Astrocyte (in vitro differentiated cells and primary cell): ENCODE measurements around the gene TSFM. TPM values are rescaled to one million over a fixed set of nuclear protein-coding genes. Genes with fewer than 3 reads are reported as not detected.

Experiments
- DNase-seq: peaks from one replicate; pipeline ENCODE4 v3.0.0-alpha.2; 2010; ENCODE audit warnings: low read depth
- FAIRE-seq: peaks from 2 replicates; lab custom pipeline; 2011; peaks lifted over from hg19 to GRCh38; lab: Jason Lieb, UNC
- H2AFZ ChIP-seq: 2 replicates; pipeline ENCODE4 v1.6.0; 2012; ENCODE audit warnings: low read depth, low read length, inconsistent platforms
- H3K27ac ChIP-seq: 2 replicates; pipeline ENCODE4 v1.5.1; 2011; ENCODE audit warnings: low read depth, low read length, inconsistent platforms
- H3K27me3 ChIP-seq: 2 replicates; pipeline ENCODE4 v1.6.0; 2011; ENCODE audit warnings: low read length, inconsistent platforms; ENCODE audit not compliant: insufficient read depth
- H3K36me3 ChIP-seq: 2 replicates; pipeline ENCODE4 v1.5.1; 2011; ENCODE audit warnings: low read length, inconsistent platforms; ENCODE audit not compliant: insufficient read depth
- H3K4me1 ChIP-seq: 2 replicates; pipeline ENCODE4 v1.5.1; 2011; ENCODE audit warnings: low read length, inconsistent platforms; ENCODE audit not compliant: insufficient read depth
- H3K4me2 ChIP-seq: 2 replicates; pipeline ENCODE4 v1.6.0; 2012; ENCODE audit warnings: low read length, inconsistent platforms
- H3K4me3 ChIP-seq: 2 replicates; pipeline ENCODE4 v1.5.1; 2011; ENCODE audit warnings: low read depth, mild to moderate bottlenecking, low read length, inconsistent platforms; ENCODE audit not compliant: insufficient read depth
- H3K79me2 ChIP-seq: 2 replicates; pipeline ENCODE4 v1.6.0; 2012; ENCODE audit warnings: mild to moderate bottlenecking, low read length, inconsistent platforms; ENCODE audit not compliant: insufficient read depth
- H3K9ac ChIP-seq: 2 replicates; pipeline ENCODE4 v1.6.0; 2012; ENCODE audit warnings: mild to moderate bottlenecking, low read length, inconsistent platforms
- H3K9me3 ChIP-seq: 2 replicates; pipeline ENCODE4 v1.5.1; 2012; ENCODE audit warnings: low read depth, mild to moderate bottlenecking, low read length, inconsistent platforms; ENCODE audit not compliant: insufficient read depth
- H4K20me1 ChIP-seq: 2 replicates; pipeline ENCODE4 v1.6.0; 2012; ENCODE audit warnings: low read length, inconsistent platforms; ENCODE audit not compliant: insufficient read depth
- H3K27ac Mint-ChIP-seq: one replicate; pipeline ENCODE4 v1.8.0; 2021; ENCODE audit warnings: mild to moderate bottlenecking, mixed read lengths; ENCODE audit not compliant: unreplicated experiment
- H3K27me3 Mint-ChIP-seq: one replicate; pipeline ENCODE4 v1.8.0; 2021; ENCODE audit warnings: low read depth, mixed read lengths; ENCODE audit not compliant: unreplicated experiment
- H3K36me3 Mint-ChIP-seq: one replicate; pipeline ENCODE4 v1.8.0; 2021; ENCODE audit warnings: low read depth, mixed read lengths; ENCODE audit not compliant: unreplicated experiment
- H3K4me1 Mint-ChIP-seq: one replicate; pipeline ENCODE4 v1.8.0; 2021; ENCODE audit warnings: low read depth, mixed read lengths; ENCODE audit not compliant: unreplicated experiment
- H3K4me3 Mint-ChIP-seq: one replicate; pipeline ENCODE4 v1.8.0; 2021; ENCODE audit warnings: mild to moderate bottlenecking, moderate library complexity, mixed read lengths; ENCODE audit not compliant: unreplicated experiment
- H3K9me3 Mint-ChIP-seq: one replicate; pipeline ENCODE4 v1.8.0; 2021; ENCODE audit warnings: mild to moderate bottlenecking, mixed read lengths; ENCODE audit not compliant: unreplicated experiment
- EZH2 ChIP-seq: IDR thresholded peaks from 2 replicates; pipeline ENCODE4 v1.6.1; 2012; ENCODE audit warnings: mild to moderate bottlenecking, low read length, inconsistent platforms; ENCODE audit not compliant: insufficient read depth
- total RNA-seq: library from RNA; stranded (reverse); gene quantifications from 2 replicates; pipeline ENCODE4 v1.2.1, GENCODE V29; 2021
- TF ChIP-seq, protein P1 (sequence below): IDR thresholded peaks from 2 replicates; pipeline ENCODE4 v1.5.1; 2011; ENCODE audit warnings: low read depth, mild to moderate bottlenecking, inconsistent platforms, low read length, moderate library complexity; ENCODE audit not compliant: insufficient read depth

Gene TSFM
- total RNA-seq, 1 donor from 2014 or later: 26.6 TPM

GRCh38 chr12:57815177-57816000 lies 32.8 kb downstream of the TSFM start:
- DNase-seq (no peak), FAIRE-seq (no peak)
- no peak overlapping the region for H3K27ac ChIP-seq
- no peak for TF ChIP-seq EZH2
- TF ChIP-seq, protein P1, sequence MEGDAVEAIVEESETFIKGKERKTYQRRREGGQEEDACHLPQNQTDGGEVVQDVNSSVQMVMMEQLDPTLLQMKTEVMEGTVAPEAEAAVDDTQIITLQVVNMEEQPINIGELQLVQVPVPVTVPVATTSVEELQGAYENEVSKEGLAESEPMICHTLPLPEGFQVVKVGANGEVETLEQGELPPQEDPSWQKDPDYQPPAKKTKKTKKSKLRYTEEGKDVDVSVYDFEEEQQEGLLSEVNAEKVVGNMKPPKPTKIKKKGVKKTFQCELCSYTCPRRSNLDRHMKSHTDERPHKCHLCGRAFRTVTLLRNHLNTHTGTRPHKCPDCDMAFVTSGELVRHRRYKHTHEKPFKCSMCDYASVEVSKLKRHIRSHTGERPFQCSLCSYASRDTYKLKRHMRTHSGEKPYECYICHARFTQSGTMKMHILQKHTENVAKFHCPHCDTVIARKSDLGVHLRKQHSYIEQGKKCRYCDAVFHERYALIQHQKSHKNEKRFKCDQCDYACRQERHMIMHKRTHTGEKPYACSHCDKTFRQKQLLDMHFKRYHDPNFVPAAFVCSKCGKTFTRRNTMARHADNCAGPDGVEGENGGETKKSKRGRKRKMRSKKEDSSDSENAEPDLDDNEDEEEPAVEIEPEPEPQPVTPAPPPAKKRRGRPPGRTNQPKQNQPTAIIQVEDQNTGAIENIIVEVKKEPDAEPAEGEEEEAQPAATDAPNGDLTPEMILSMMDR: no peak
- no peaks in the 10 kb centered on the region for H3K9me3 Mint-ChIP-seq
- peaks cover 10% of the 10 kb centered on the region for H3K4me1 Mint-ChIP-seq
- H3K4me3 ChIP-seq: no peak overlapping the region
- peaks cover 23% of the 10 kb centered on the region for H4K20me1 ChIP-seq
- H3K36me3 Mint-ChIP-seq: peaks cover 11% of the 10 kb centered on the region
- H3K4me2 ChIP-seq: no peak overlapping the region
- H3K27me3 Mint-ChIP-seq: no peaks in the 10 kb centered on the region
- H3K27me3 ChIP-seq: no peaks in the 10 kb centered on the region
- H3K36me3 ChIP-seq: peaks cover 8% of the 10 kb centered on the region
- no peaks in the 10 kb centered on the region for H3K79me2 ChIP-seq
- H3K27ac Mint-ChIP-seq: no peak overlapping the region
- H3K4me3 Mint-ChIP-seq: no peak overlapping the region
- H2AFZ ChIP-seq: no peak overlapping the region
- H3K9ac ChIP-seq: no peak overlapping the region
- H3K4me1 ChIP-seq: peaks cover 12% of the 10 kb centered on the region
- H3K9me3 ChIP-seq: no peaks in the 10 kb centered on the region

DNA sequence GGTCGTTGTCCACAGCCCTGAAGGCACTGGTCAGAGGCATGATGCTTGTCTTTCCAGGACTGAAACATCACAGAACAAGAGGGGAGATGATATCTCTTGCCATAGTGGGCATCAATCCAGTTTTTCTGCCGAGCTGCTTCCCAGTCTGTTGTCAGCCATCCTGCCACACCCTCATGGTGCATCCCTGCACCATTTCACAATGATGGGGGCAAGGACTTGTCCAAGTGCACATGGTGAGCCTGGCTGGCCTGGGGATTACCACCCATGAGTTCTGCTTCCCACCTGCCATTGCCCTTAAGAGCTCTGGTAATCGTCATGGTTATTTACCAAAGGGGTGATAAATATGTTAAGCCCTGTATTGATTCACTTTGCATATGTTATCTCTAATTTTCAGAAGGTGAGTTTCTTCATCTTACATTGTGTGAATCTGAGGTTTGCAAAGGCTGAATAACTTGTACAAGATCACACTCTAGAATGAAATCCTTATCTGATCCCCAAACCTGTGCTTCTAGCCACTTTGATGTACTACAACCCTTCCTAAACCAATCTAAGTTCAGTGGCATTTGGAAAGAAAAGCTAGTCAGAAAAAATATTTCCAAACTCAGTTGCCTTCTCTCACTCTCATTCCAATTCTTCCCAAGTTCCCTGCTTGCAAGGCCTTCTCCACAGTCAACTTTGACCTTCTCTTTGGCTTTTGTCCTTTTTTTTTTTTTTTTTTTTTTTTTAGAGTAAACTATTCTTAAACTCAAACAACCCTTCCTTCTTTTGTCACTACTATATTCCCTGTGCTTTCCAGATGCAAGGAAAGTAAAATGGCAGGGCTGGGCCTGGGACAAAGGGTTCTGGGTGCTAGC lies 33.6 kb downstream of the TSFM start:
- H3K79me2 ChIP-seq: no peaks in the 10 kb centered on the region
- H3K4me2 ChIP-seq: no peak overlapping the region
- FAIRE-seq: no peak
- Mint-ChIP-seq H3K4me3 (no peak overlapping the region), H3K4me1 (peaks cover 7% of the 10 kb centered on the region), H3K36me3 (peaks cover 11% of the 10 kb centered on the region), H3K27me3 (no peaks in the 10 kb centered on the region), H3K27ac (no peak overlapping the region), H3K9me3 (no peaks in the 10 kb centered on the region)
- TF ChIP-seq, protein P1: no peak
- TF ChIP-seq EZH2: no peak
- no peaks in the 10 kb centered on the region for H3K9me3 ChIP-seq
- no peak overlapping the region for H3K27ac ChIP-seq
- no peak overlapping the region for H3K4me3 ChIP-seq
- peaks cover 7% of the 10 kb centered on the region for H3K4me1 ChIP-seq
- H3K27me3 ChIP-seq: no peaks in the 10 kb centered on the region
- H4K20me1 ChIP-seq: peaks cover 23% of the 10 kb centered on the region
- DNase-seq: no peak
- H3K36me3 ChIP-seq: peaks cover 11% of the 10 kb centered on the region
- H2AFZ ChIP-seq: no peak overlapping the region
- no peak overlapping the region for H3K9ac ChIP-seq
